ENCODE measurements around the gene IQUB.
"Not testable (repeated sequence)": the region's sequence is repeated elsewhere in the genome, so short reads cannot be mapped to it uniquely, and the experiment has no call there.

The IQUB gene

GRCh38 chr7:123557398-123558288, 23.2 kb upstream of the IQUB start, which contains the start of gene NDUFA5:
Gene NDUFA5, minus strand, starts transcription at chr7:123557818. Its CDS starts 23 bp downstream, at chr7:123557795.
- TF ChIP-seq POLR2A (IDR thresholded peaks at IDR 0.05; ENCODE audit: low read length) (peak; percentile 91), GATA1 (IDR thresholded peaks at IDR 0.05; ENCODE audit: low read depth, low read length) (no peak)
- peak; percentile 98 for DNase-seq

GRCh38 chr7:123557016-123557397, 22.6 kb upstream of the IQUB start:
- peak; percentile 55 to 71 for DNase-seq
- TF ChIP-seq GATA1 (IDR thresholded peaks at IDR 0.05; ENCODE audit: low read depth, low read length) (no peak), POLR2A (IDR thresholded peaks at IDR 0.05; ENCODE audit: low read length) (no peak)

- TF ChIP-seq GATA1 (IDR thresholded peaks at IDR 0.05; ENCODE audit: low read depth, low read length) (no peak), POLR2A (IDR thresholded peaks at IDR 0.05; ENCODE audit: low read length) (no peak)
- no peak for DNase-seq
Measured at GRCh38 chr7:123555484-123555883, 21.1 kb upstream of the IQUB start.

- no peak for DNase-seq
- no peak for TF ChIP-seq POLR2A (IDR thresholded peaks at IDR 0.05; ENCODE audit: low read length)
- TF ChIP-seq GATA1 (IDR thresholded peaks at IDR 0.05; ENCODE audit: low read depth, low read length) = no peak
Measured at GRCh38 chr7:123553159-123553558, 18.8 kb upstream of the IQUB start.

GRCh38 chr7:123552641-123553040, 18.2 kb upstream of the IQUB start:
- DNase-seq = peak; percentile 22 to 79
- TF ChIP-seq POLR2A (IDR thresholded peaks at IDR 0.05; ENCODE audit: low read length) (no peak), GATA1 (IDR thresholded peaks at IDR 0.05; ENCODE audit: low read depth, low read length) (no peak)

GRCh38 chr7:123552134-123552533, 17.7 kb upstream of the IQUB start:
- not testable (repeated sequence) for DNase-seq

- TF ChIP-seq GATA1 (IDR thresholded peaks at IDR 0.05; ENCODE audit: low read depth, low read length) (no peak), POLR2A (IDR thresholded peaks at IDR 0.05; ENCODE audit: low read length) (no peak)
- DNase-seq = no peak
Measured at GRCh38 chr7:123548406-123548805, 14.0 kb upstream of the IQUB start.

GRCh38 chr7:123539871-123540270, 5.5 kb upstream of the IQUB start:
- TF ChIP-seq GATA1 (IDR thresholded peaks at IDR 0.05; ENCODE audit: low read depth, low read length) (no peak), POLR2A (IDR thresholded peaks at IDR 0.05; ENCODE audit: low read length) (no peak)
- DNase-seq = no peak

GRCh38 chr7:123538897-123539296, 4.5 kb upstream of the IQUB start:
- DNase-seq = no peak

GRCh38 chr7:123538189-123538714, 3.9 kb upstream of the IQUB start:
- no peak for TF ChIP-seq POLR2A (IDR thresholded peaks at IDR 0.05; ENCODE audit: low read length)
- TF ChIP-seq GATA1 (IDR thresholded peaks at IDR 0.05; ENCODE audit: low read depth, low read length) = no peak
- DNase-seq = peak; percentile 4 to 55

More at GRCh38 chr7:123538897-123539296, 4.5 kb upstream of the IQUB start:
- TF ChIP-seq GATA1 (IDR thresholded peaks at IDR 0.05; ENCODE audit: low read depth, low read length) (no peak), POLR2A (IDR thresholded peaks at IDR 0.05; ENCODE audit: low read length) (no peak)

- peak; percentile 6 to 29 for DNase-seq
- TF ChIP-seq POLR2A (IDR thresholded peaks at IDR 0.05; ENCODE audit: low read length) (no peak), GATA1 (IDR thresholded peaks at IDR 0.05; ENCODE audit: low read depth, low read length) (no peak)
Measured at GRCh38 chr7:123537026-123537642, 2.7 kb upstream of the IQUB start.

- no peak for DNase-seq
- TF ChIP-seq GATA1 (IDR thresholded peaks at IDR 0.05; ENCODE audit: low read depth, low read length) (no peak), POLR2A (IDR thresholded peaks at IDR 0.05; ENCODE audit: low read length) (no peak)
Measured at GRCh38 chr7:123535517-123535916, 1.1 kb upstream of the IQUB start.

- TF ChIP-seq GATA1 (IDR thresholded peaks at IDR 0.05; ENCODE audit: low read depth, low read length) (no peak), POLR2A (IDR thresholded peaks at IDR 0.05; ENCODE audit: low read length) (no peak)
- peak; percentile 43 to 60 for DNase-seq
Measured at GRCh38 chr7:123533929-123534382, 439 bp downstream of the IQUB start.

GRCh38 chr7:123533553-123533917, 860 bp downstream of the IQUB start:
- TF ChIP-seq GATA1 (IDR thresholded peaks at IDR 0.05; ENCODE audit: low read depth, low read length) (no peak), POLR2A (IDR thresholded peaks at IDR 0.05; ENCODE audit: low read length) (no peak)
- no peak for DNase-seq

- peak; percentile 65 to 67 for DNase-seq
Measured at GRCh38 chr7:123532788-123533552, 1.4 kb downstream of the IQUB start.

GRCh38 chr7:123532343-123532742, 2.1 kb downstream of the IQUB start:
- DNase-seq = not testable (repeated sequence)

- not testable (repeated sequence) for DNase-seq
Measured at GRCh38 chr7:123530035-123530591, 4.3 kb downstream of the IQUB start.
